Activated CD4-positive, alpha-beta memory T cell treated with anti-CD3 and anti-CD28 coated beads, Interleukin-2, amount 10 ng/mL, durations not matched to agents 7 days and 5 days (primary cell): ENCODE measurements around the gene SYNE1. TPM values are rescaled to one million over a fixed set of nuclear protein-coding genes. Genes with fewer than 3 reads are reported as not detected.

Source experiments
- CTCF ChIA-PET: fragments of 350-600 bp; sonication (Branson Sonifier 250); formaldehyde crosslinking; loops from one replicate; lab custom pipeline; 2021; ENCODE audit warnings: antibody characterized with exemption, inconsistent platforms; lab: Charles Lee
- POLR2A ChIA-PET: fragments of 350-600 bp; sonication (Branson Sonifier 250); formaldehyde crosslinking; loops from one replicate; lab custom pipeline; 2021; ENCODE audit warnings: antibody characterized with exemption; lab: Charles Lee
- DNase-seq: peaks from one replicate; pipeline ENCODE4 v3.0.0-alpha.2; 2020
- H3K27ac Mint-ChIP-seq: one replicate; pipeline ENCODE4 v1.8.0; 2021; ENCODE audit warnings: mild to moderate bottlenecking, mixed read lengths
- H3K27me3 Mint-ChIP-seq: one replicate; pipeline ENCODE4 v1.8.0; 2021; ENCODE audit warnings: mixed read lengths
- H3K36me3 Mint-ChIP-seq: one replicate; pipeline ENCODE4 v1.8.0; 2021; ENCODE audit warnings: low read depth, mixed read lengths
- H3K4me1 Mint-ChIP-seq: one replicate; pipeline ENCODE4 v1.8.0; 2021; ENCODE audit warnings: mixed read lengths
- H3K4me3 Mint-ChIP-seq: one replicate; pipeline ENCODE4 v1.8.0; 2021; ENCODE audit warnings: mild to moderate bottlenecking, mixed read lengths
- H3K9me3 Mint-ChIP-seq: one replicate; pipeline ENCODE4 v1.8.0; 2021; ENCODE audit warnings: mixed read lengths
- total RNA-seq, 2 experiments: library from RNA; stranded (reverse); gene quantifications; one replicate each; pipeline ENCODE4 v1.2.3, GENCODE V29; 2021

Gene SYNE1
- total RNA-seq, 2 experiments from 2014 or later = 85.5 to 86.8 TPM

DNA sequence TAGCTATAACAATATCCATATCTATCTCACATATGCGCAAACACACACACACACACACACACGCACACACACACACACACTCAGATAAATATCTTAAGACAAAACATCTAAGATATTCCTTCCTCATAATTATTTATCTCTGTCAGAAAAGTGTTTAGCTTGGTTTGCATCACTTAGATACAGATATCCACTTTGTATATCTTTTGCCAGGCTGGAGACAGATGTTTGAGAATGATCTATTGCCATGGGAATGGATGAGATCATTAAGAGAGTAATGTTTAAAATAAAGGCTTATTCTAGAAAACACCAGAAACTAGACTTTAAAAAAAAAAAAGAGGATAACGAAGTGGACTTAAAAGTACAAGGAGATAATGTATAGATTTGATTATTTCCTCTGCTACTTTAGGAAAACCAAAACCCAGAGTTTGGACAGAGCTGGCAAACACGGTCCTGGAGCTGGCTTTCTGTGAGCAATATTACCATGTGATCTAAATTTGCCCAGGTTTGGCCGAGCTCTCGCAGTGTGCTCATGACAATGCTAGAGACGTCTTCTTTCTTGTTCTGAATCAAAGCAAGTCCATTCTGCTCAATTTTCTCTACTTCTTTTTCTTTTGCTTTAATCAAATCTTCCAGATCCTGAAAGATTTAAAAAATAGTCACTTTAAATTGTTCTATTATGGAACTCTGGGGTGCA lies 411.8 kb downstream of the SYNE1 start:
- CTCF ChIA-PET = no interaction called here
- H3K9me3 Mint-ChIP-seq = peaks cover 16% of the 10 kb centered on the region
- H3K4me1 Mint-ChIP-seq = no peaks in the 10 kb centered on the region
- no peaks in the 10 kb centered on the region for H3K27me3 Mint-ChIP-seq
- no peak overlapping the region for H3K4me3 Mint-ChIP-seq
- DNase-seq = no peak
- H3K36me3 Mint-ChIP-seq = peaks cover 52% of the 10 kb centered on the region
- H3K27ac Mint-ChIP-seq = no peak overlapping the region
- POLR2A ChIA-PET = interaction anchor here (1.3 kb wide), 1 partner anchor 40 kb away, joined by 3 read pairs; no protein-coding TSS in a partner anchor

DNA sequence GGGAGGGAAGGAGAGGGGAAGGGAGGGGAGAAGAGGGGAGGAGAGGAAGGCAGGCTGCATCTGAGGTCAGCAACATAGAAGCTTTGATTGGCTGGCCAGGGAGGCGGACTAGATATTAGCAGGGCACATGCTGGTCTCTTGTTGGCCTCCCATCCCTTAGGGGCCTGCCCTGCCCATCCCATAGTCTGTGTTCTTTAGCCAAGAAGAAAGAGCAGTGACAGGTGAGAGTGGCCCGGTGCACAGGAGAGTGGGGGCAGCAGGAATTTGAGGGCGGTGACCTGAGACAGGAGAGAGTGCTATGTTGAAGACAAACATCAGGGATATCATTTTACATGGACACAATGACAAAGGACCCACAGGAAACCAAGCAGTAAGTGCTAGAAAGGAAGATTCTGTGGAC lies 413.5 kb downstream of the SYNE1 start:
- H3K9me3 Mint-ChIP-seq = peaks cover 16% of the 10 kb centered on the region
- ChIA-PET POLR2A (no interaction called here), CTCF (no interaction called here)
- DNase-seq = no peak
- no peaks in the 10 kb centered on the region for H3K27me3 Mint-ChIP-seq
- H3K4me3 Mint-ChIP-seq = no peak overlapping the region
- no peak overlapping the region for H3K27ac Mint-ChIP-seq
- H3K4me1 Mint-ChIP-seq = no peaks in the 10 kb centered on the region
- peaks cover 59% of the 10 kb centered on the region for H3K36me3 Mint-ChIP-seq

DNA sequence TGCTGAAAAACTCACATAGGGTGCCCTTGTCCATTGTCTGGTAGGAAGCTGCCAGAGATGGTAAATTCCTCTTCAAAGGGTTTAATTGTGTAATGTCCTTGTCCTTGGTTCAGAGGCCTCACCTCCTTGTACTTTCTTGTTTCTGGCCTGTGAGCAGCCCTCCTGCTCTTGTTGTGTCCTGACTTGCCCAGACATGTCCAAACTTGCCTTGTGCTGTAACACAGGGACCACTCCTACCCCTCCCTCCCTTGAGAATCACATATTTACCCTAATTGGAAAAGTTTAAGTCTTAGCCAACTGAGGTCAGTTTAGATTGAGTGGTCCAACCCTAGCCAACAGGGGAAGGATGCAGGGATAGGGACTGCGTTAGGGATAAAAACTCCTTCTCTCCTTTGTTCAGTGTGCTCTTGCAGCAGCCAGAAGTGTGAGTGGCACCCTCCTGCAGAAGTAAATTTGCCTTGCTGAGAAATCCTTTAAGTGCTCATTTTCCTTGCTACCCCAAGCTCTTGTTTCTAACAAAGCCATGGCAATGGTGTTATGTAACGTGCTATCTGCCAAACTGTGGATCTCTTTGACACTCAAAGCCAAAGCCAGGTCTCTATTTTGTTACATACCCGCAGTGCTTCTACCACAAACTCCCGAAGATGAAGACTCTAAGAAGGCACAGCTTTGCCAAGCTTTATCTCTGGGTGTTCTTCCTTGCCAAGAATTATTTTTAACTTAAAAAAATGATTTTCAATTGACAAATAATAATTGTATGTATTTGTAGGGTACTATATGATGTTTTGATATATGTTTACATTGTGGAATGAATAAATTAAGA lies 415.1 kb downstream of the SYNE1 start:
- no peak for DNase-seq
- H3K27me3 Mint-ChIP-seq = no peaks in the 10 kb centered on the region
- peaks cover 16% of the 10 kb centered on the region for H3K9me3 Mint-ChIP-seq
- CTCF ChIA-PET = interaction anchor here (0.6 kb wide), 1 partner anchor 197 kb away, joined by 3 read pairs; no protein-coding TSS in a partner anchor
- no peak overlapping the region for H3K4me3 Mint-ChIP-seq
- no peaks in the 10 kb centered on the region for H3K4me1 Mint-ChIP-seq
- POLR2A ChIA-PET = no interaction called here
- no peak overlapping the region for H3K27ac Mint-ChIP-seq
- H3K36me3 Mint-ChIP-seq = peaks cover 62% of the 10 kb centered on the region

DNA sequence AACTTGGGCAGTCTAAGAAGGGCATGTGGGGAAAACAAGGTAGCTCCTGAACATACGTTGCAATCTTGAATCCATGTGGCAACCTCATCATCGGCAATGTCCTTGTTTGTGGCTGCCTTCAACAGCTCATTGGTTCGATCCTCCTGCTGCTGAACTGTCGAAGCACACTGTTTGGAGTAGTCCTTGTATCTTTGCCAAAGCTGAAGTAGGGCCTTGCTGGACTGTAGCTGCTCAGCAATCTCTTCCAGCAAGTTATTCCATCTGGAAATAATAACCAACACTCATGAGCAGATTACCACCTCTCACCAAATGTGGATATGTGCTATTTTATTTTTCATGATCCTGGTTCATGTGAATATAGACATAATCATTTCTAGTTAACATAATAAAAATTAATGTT lies 416.4 kb downstream of the SYNE1 start:
- no peak for DNase-seq
- Mint-ChIP-seq H3K9me3 (peaks cover 16% of the 10 kb centered on the region), H3K27ac (no peak overlapping the region), H3K4me3 (no peak overlapping the region), H3K4me1 (no peaks in the 10 kb centered on the region), H3K27me3 (no peaks in the 10 kb centered on the region), H3K36me3 (peaks cover 70% of the 10 kb centered on the region)
- ChIA-PET CTCF (no interaction called here), POLR2A (interaction anchor here (1.1 kb wide), 1 partner anchor 12 kb away, joined by 3 read pairs; no protein-coding TSS in a partner anchor)

DNA sequence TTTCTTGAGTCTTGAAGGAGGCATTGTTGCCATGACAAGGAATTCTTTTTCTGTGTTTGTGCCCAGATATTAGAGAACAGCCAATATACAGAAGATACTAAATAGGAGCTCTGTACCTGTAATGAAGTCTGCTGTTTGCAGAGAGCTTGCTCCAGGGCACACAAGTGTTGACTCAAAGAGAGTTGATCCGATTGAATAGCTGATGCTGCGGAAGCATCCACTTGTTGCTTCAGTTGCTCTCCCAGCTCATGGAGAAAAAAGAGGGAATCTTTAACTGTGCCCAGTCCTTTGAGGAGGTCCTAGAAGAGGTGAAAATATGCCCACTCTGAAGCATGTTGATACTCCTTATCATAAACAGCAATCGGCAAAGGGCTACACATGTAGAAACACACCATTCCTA lies 418.3 kb downstream of the SYNE1 start:
- Mint-ChIP-seq H3K27me3 (no peaks in the 10 kb centered on the region), H3K9me3 (peaks cover 16% of the 10 kb centered on the region), H3K36me3 (peaks cover 63% of the 10 kb centered on the region), H3K27ac (no peak overlapping the region), H3K4me3 (no peak overlapping the region), H3K4me1 (no peaks in the 10 kb centered on the region)
- CTCF ChIA-PET = no interaction called here
- POLR2A ChIA-PET = no interaction called here
- no peak for DNase-seq

DNA sequence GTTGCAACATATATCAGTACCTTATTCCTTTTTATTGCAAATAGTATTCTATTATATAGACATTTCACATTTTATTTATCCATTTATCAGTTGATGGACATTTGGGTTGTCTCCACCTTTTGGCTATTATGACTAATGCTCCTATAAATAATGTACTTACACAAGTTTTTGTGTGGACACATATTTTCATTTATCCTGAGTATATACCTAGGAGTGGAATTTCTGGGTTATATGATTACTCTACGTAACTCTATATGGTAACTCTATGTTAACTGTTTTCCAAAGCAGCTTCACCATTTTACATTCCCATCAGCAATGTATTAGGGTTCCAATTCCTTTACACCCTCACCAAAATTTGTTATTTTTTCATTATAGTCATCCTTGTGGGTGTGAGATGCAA lies 424.7 kb downstream of the SYNE1 start:
- Mint-ChIP-seq H3K9me3 (no peaks in the 10 kb centered on the region), H3K4me3 (no peak overlapping the region), H3K27ac (no peak overlapping the region), H3K4me1 (no peaks in the 10 kb centered on the region), H3K36me3 (peaks cover 39% of the 10 kb centered on the region), H3K27me3 (no peaks in the 10 kb centered on the region)
- CTCF ChIA-PET = no interaction called here
- DNase-seq = no peak
- POLR2A ChIA-PET = no interaction called here

DNA sequence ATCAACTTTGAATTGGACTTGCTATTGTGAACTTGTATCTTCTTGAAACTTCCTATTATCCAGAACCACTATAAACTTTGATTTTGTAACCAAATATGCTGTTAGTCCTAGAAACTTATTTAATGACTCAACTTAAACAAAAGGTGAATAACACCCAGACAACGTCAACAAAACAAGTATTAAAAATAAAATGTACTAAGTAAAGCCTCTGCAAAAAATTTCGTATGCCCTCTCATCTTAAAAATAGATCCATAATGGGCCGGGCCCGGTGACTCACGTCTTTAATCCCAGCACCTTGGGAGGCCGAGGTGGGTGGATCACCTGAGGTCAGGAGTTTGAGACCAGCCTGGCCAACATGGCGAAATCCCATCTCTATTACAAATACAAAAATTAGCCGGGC lies 428.0 kb downstream of the SYNE1 start:
- Mint-ChIP-seq H3K27ac (no peak overlapping the region), H3K4me3 (no peak overlapping the region), H3K4me1 (no peaks in the 10 kb centered on the region), H3K9me3 (no peaks in the 10 kb centered on the region), H3K27me3 (no peaks in the 10 kb centered on the region), H3K36me3 (peaks cover 48% of the 10 kb centered on the region)
- no peak for DNase-seq
- ChIA-PET CTCF (interaction anchor here (1.0 kb wide), 1 partner anchor 23 kb away, joined by 3 read pairs; no protein-coding TSS in a partner anchor), POLR2A (no interaction called here)

DNA sequence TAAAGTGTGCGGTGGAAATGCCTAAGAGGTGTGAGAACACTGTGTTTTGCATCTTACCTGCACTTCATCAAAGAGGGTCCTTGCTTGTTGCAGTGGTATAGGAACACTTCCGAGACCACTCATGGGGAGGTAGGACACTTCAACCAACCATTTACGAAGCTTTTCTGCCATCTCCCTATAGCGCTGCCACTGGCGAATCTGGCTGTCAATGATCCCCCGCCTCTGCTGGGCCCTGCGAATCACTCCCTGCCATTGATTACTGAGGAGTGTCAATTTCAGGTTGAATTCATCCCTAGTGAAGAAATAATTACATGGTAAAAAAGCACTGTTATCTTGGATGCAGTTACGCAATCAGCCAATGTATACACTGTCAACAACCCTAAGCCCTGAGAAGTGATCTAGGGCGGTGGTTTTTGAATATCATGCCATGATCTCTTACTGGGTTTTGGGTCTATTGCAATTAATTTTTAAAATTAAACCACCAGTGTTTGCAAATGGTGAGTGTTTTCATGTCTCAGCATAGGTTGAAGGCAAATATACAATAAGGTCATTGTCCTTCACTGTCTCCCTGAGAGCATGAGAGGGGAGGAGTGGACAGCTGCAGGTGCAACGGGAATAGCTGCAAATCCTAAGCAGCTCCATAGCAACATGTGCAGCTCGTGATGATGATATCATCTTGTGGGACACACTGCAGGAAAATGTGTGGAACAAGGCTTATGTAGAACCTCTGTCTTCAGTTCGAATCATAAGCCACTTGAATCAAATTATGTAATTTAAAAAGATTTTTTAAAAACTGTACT lies 429.0 kb downstream of the SYNE1 start:
- no peak for DNase-seq
- no peaks in the 10 kb centered on the region for H3K9me3 Mint-ChIP-seq
- ChIA-PET CTCF (no interaction called here), POLR2A (no interaction called here)
- H3K4me1 Mint-ChIP-seq = no peaks in the 10 kb centered on the region
- H3K4me3 Mint-ChIP-seq = no peak overlapping the region
- no peaks in the 10 kb centered on the region for H3K27me3 Mint-ChIP-seq
- H3K36me3 Mint-ChIP-seq = peaks cover 55% of the 10 kb centered on the region
- no peak overlapping the region for H3K27ac Mint-ChIP-seq

DNA sequence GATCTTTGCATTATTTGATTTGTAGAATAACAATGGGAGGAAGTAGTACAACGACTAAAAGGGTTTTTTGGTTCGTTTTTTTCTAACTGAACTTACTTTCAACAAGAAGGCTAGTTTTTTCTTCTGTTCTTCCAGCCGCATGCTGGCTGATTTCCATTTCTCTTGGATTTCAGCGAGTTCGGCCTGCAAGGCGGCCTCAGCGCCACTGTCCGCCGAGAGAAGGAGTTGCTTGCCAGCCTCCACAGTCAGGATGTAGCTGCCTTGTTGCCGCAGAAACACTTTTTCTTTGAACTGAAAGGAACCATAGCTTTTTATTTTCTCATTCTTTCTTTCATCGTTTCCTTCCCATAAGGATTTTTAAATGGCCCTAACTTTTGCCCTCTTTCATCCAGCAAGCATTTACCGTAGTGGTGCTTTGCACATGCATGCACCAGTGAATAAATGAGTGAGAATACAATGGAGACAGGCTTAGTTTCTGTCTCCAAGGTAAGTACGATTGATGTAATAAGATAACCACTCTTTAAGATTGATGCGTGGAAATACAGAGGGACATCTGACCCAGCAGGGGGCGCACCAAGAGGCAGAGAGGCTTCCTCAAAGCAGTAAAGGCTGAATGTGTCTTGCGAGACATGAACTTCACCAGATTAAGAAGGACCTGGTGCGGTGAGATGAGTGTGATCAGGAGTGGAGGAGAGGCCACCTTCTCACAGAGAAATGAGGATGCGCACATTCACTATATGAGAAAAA lies 430.9 kb downstream of the SYNE1 start:
- DNase-seq = peak; percentile 24
- ChIA-PET POLR2A (no interaction called here), CTCF (interaction anchor here (1.1 kb wide), 1 partner anchor 13 kb away, joined by 3 read pairs; no protein-coding TSS in a partner anchor)
- Mint-ChIP-seq H3K27me3 (no peaks in the 10 kb centered on the region), H3K9me3 (no peaks in the 10 kb centered on the region), H3K27ac (no peak overlapping the region), H3K4me1 (no peaks in the 10 kb centered on the region), H3K36me3 (peaks cover 57% of the 10 kb centered on the region), H3K4me3 (no peak overlapping the region)

DNA sequence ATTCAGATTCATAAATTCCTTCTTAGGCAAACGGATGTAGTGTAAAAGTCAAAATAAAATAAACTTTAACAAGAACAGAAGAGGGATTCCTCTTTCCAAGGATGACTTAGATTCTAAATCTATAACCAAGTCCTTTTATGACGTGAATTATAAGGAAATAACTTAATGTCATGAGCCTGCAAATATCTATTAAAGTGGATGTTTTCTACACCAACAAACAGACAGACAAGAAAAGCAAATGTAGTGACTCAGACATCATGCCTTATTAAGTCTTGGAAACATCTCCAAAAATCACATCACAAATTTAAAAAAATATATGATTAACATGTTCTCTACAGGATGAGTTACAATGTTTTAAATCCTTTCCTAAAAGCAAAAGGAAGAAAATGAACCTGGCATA lies 432.6 kb downstream of the SYNE1 start:
- Mint-ChIP-seq H3K4me3 (no peak overlapping the region), H3K27me3 (no peaks in the 10 kb centered on the region), H3K27ac (no peak overlapping the region), H3K36me3 (peaks cover 62% of the 10 kb centered on the region), H3K9me3 (no peaks in the 10 kb centered on the region), H3K4me1 (no peaks in the 10 kb centered on the region)
- POLR2A ChIA-PET = no interaction called here
- CTCF ChIA-PET = no interaction called here
- DNase-seq = no peak

DNA sequence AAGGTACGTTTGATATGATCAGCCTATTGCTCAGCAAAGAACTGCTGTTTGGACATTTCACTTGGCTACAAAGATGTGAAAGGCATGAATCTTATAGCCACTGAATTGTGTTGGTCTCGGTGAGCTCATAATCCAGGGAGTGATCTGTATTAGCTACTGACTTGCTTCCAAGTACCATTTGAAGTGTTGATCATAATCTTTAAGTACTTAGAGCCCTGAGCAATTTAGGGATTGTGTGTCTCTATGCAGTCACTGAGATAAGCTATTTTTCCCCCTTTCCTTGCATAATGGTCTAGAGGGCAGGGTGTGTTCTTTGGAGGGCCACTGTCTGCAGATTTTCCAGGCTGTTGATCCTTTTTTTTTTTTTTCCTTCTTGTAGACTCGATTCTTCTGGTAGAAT lies 436.0 kb downstream of the SYNE1 start:
- Mint-ChIP-seq H3K9me3 (no peaks in the 10 kb centered on the region), H3K4me1 (peaks cover 11% of the 10 kb centered on the region), H3K27ac (no peak overlapping the region), H3K27me3 (no peaks in the 10 kb centered on the region), H3K36me3 (peaks cover 69% of the 10 kb centered on the region), H3K4me3 (no peak overlapping the region)
- ChIA-PET POLR2A (interaction anchor here (0.9 to 1.3 kb wide), 2 partner anchors 16 to 18 kb away, joined by 3 to 6 read pairs; no protein-coding TSS in a partner anchor), CTCF (interaction anchor here (1.2 kb wide), 1 partner anchor 28 kb away, joined by 3 read pairs; no protein-coding TSS in a partner anchor)
- DNase-seq = no peak

DNA sequence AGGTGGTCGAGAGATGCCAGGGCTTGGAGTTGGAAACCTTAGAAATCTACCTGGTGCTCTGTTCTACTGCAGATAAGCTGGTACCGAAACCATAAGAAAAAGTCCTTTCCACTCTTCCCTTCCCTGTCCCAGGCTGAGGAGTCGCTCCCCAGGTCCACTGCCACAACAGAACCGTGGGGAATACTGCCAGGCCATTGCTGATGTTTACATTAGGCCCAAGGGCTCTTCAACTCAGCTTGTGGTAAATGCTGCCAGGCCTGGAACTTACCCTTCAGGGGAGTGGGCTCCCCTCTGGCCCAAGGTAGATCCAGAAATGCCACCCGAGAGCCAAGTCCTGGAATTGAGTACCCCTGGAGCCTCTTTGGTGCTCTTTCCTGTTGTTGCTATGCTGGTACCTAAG lies 441.3 kb downstream of the SYNE1 start:
- ChIA-PET POLR2A (interaction anchor here (1.8 kb wide), 1 partner anchor 11 kb away, joined by 6 read pairs; no protein-coding TSS in a partner anchor), CTCF (no interaction called here)
- no peak overlapping the region for H3K27ac Mint-ChIP-seq
- no peak for DNase-seq
- peaks cover 66% of the 10 kb centered on the region for H3K36me3 Mint-ChIP-seq
- H3K4me3 Mint-ChIP-seq = no peak overlapping the region
- H3K27me3 Mint-ChIP-seq = no peaks in the 10 kb centered on the region
- H3K9me3 Mint-ChIP-seq = peaks cover 12% of the 10 kb centered on the region
- peaks cover 11% of the 10 kb centered on the region for H3K4me1 Mint-ChIP-seq
